Amniotic epithelial cell (primary cell): ENCODE measurements around the gene CCND2.
"Not testable (repeated sequence)": the region's sequence is repeated elsewhere in the genome, so short reads cannot be mapped to it uniquely, and the experiment has no call there.

Experiments used
- DNase-seq: peaks from one replicate; pipeline ENCODE4 v3.0.0-alpha.2; 2010; ENCODE audit warnings: low read depth

CCND2 gene

DNA sequence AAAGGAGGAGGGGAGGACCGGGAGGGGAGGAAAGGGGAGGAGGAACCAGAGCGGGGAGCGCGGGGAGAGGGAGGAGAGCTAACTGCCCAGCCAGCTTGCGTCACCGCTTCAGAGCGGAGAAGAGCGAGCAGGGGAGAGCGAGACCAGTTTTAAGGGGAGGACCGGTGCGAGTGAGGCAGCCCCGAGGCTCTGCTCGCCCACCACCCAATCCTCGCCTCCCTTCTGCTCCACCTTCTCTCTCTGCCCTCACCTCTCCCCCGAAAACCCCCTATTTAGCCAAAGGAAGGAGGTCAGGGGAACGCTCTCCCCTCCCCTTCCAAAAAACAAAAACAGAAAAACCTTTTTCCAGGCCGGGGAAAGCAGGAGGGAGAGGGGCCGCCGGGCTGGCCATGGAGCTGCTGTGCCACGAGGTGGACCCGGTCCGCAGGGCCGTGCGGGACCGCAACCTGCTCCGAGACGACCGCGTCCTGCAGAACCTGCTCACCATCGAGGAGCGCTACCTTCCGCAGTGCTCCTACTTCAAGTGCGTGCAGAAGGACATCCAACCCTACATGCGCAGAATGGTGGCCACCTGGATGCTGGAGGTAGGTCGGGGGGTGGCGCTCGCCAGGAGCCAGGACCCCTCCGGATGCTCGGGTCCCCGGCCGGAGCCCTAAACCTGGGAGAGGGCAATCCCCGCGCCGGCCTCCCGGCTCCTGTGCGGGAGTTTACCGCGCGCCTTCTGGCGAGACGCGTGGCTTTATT is at the start of gene CCND2:
Gene CCND2, plus strand, starts transcription at position 111 of the 744 bp plus-strand sequence. Its CDS starts 279 bp downstream, at position 390.
- peak; percentile 74 for DNase-seq

DNA sequence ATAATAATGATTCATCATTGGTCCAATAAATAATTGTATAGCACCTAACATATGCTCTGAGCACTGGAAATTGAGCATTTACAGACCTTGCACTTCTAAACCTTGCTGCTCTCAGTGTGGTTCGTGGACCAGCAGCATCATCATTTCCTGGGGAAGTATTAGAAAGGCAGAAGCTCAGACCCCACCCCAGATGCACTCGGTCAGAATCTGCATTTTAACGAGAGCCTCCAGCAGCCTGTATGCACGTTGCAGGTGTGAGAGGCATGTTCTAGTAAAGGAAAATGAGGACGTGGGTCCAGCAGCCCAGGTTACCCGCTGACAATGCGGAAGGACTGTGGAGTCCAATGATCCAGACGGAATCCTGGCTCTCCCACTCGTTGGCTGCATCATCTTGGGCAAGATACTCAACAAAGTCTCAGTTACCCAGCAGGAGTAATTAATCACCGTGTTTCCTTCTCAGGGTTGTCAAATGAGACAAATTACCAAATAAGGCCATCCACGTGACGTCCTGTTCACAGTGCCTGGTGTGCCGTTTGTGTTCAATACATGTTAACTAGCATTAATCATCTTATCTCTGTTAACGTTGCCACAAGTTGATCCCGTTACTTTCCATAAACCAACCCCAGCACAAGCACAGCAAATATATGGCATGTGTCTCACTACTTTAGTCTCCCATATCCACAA is 49.2 kb upstream of the CCND2 start:
- no peak for DNase-seq

DNA sequence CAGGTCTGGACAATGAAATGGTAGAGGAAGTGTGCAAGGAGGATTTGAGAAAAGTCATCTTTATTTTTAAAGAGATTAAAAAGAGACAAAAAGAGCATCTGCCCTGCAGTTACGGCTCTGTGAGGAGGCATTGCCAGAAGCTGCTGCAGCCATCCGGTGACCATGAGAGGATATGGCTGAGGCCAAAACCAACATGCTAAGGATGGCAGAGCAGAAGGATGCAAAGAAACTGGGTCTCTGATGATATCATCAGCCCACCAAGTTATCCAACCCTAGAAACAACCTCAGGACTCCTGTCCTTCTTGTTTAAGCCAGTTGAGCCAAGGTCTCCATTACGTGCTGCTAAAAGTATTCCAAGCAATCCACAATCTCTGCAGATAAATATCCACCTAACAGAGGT is 48.0 kb upstream of the CCND2 start:
- no peak for DNase-seq

DNA sequence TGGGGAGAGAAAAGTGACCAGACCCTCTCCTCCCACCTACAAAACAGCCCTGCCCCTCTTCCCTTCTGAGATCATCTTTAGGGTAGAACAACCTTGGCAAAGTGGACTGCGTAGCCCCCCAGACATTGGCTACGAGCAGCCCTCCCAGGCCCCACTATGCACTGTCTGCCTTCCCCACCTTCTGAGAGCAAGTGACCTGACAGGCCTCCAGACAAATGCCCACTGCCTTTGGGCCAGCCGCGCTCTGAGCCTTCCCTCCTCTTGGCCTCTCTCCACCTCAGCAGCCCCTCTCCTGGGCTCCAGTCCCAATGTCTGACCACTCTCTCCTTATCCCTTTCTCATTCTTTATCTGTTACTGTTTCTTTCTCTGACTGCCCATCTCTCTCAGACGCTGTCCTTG is 46.5 kb upstream of the CCND2 start:
- DNase-seq = no peak

DNA sequence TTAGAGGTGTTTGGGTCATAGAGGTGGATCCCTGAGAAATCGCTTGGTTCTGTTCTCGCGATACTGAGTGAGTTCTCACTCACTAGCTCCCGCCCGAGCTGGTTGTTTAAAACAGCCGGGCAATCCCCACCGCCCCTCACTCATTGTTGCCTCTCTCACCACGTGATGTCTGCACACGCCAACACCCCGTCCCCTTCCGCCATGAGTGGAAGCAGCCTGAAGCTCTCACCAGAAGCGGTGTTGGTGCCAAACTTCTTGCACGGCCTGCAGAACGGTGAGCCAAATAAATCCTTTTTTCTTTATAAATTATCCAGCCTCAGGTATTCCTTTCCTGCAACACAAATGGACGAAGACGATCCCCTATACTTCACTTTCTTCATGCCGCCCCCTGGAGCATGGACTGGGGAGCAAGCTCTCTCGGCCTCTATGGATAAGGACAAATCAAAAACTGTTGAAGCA is 45.4 kb upstream of the CCND2 start:
- no peak for DNase-seq

DNA sequence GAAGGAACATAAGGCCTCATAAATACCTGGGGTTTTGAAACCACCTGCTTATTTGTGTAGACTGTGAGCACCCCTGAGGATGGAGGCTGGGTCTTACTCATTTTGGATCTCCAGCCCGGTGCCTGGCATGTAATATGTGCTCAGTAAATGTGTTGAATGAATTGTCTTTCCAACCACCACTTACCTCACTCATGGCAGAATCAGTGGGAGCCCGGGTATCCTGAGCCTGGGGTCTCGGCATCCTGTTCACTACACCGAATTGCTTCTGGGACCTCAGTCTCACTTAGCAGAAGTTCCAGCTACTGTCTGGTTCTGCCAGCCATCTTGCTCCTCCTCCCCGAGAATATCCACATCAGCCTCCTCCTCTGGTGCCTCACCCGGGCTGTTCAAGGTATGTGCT is 43.0 kb upstream of the CCND2 start:
- no peak for DNase-seq

DNA sequence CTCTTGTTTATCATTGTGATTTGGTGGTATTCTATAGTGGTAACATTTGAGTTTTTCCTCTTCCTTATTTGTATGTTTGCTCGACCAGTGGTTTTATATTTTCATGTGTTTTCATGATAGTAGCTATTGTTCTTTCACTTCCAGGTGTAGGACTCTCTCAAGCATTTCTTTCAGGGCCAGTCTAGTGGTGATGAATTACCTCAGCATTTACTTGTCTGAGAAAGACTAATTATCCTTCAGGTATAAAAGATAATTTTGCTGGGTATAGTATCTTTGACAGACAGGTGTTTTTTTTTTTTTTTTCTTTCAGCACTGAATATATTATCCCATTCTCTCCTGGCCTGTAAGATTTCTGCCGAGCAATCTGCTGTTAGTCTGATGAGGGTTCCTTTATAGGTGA is 35.0 kb upstream of the CCND2 start:
- DNase-seq = no peak

DNA sequence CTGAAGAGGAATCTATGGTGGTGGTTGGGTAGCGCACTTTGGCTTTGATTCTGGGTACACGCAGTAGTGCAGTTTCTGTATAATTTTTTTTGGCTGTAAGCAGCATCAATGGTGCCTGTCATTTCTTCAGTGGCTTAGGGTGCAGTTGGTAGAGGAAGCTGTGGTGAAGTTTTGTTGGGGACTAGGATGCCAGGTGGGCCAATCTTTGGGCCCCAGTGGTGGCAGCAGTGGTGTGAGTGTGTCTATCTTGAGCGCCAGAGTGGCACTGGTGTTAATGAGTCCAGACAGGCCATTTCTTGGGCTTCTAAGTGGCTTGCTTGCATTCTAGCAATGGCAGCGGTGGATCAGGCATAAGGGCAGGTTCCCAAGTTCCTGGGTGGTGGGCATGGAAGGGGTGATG is 33.8 kb upstream of the CCND2 start:
- DNase-seq = no peak

DNA sequence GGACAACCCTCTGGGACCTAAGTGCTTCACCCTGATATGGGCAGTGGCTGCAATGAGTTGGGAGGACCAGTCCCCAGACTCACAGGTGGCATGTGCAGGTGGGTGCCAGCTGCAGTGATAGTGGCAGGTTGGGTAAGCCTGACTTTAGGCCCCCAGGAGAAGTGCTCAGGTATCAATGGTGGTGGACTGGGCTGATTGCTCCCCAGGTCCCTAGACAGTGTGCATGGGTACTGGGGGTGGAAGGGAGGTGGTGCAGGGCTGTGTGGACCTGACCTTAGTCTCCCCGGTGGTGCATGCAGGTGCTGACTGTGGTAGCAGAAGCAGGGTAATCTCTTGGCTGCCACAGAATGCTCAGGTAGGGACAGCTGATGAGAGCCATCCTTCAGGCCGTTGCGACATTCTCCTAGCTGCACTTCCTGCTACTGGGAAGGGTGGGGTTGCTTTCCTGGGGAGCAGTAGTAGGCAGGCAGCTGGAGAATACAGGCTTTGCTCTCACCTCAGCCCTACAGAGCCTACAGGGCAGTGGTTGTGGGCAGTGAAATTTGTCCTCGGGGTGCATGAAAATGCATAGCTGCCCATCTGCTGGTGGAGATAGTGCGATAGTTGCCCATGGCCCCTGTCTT is 33.3 kb upstream of the CCND2 start:
- no peak for DNase-seq

DNA sequence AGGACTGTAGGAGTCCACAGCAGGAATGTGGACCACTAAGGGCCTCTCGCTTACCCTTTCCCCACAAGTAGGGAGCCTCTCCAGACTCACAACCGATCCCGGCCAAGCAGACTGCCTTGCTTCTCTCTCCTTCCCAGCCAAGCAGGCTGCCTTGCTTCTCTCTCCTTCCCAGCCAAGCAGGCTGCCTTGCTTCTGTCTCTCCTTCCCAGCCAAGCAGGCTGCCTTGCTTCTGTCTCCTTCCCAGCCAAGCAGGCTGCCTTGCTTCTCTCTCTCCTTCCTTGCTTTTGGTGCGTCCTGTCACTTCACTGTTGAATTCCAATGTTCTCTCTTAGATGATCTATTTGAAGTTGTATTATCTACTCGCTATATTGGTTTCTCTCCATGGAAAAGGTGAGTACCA is 32.6 kb upstream of the CCND2 start:
- DNase-seq = no peak

DNA sequence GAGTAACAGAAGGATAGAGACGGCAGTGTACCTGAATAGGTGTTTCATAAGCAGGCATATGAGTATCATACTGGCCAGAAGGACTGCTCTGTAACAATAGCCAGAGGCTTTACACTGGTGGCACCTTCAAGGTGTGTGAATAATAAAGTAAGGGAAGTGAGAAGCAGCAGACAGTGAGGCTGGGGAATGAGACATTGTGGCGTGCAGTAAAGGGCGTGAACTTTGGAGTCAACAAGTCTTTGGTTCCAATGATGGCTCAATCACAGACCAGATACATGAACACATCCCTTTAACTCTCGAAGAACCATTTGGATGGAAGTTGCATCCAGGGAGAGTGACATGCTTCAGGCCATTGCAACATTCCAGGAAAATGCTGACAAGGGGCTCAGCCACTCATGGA is 32.0 kb upstream of the CCND2 start:
- no peak for DNase-seq

DNA sequence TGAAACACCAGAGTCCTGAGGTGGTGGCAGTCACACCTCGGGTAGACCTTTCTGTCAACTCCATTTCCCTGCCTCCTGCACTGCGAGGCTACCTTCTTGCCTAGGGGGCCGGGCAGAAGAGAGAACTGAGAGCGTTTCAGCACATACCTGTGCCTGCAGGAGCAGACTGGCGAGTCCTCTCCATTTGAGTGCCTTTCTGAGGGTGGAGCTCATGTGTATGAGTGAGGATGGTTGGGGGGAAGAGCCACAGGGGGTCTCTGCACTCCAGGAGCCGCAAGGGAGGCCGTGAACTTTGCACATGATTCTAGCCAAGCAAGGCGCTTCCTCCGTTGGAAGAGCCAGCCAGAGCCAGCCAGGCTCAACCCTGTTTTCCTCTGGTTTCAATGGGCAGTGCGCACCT is 31.0 kb upstream of the CCND2 start:
- DNase-seq = no peak

DNA sequence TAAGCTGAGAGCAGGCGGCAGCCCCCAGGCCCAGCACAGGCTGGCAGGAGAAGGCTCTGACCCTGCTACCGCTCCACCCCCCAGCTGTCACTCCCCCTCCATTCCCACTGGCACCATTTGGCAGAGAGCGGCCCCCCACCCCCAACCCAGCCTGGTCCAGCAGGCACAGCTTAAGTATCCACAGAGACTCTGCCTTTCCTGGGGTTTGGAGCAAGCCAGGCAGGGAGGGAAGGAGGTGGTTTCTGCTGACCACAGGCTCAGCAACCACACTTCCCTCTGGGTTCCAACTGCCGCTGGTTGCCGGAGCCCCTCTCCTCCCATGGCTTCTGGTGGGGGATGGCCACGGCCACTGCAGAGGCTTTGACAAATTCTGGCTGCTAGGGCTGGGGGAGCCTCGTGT is 30.5 kb upstream of the CCND2 start:
- no peak for DNase-seq

DNA sequence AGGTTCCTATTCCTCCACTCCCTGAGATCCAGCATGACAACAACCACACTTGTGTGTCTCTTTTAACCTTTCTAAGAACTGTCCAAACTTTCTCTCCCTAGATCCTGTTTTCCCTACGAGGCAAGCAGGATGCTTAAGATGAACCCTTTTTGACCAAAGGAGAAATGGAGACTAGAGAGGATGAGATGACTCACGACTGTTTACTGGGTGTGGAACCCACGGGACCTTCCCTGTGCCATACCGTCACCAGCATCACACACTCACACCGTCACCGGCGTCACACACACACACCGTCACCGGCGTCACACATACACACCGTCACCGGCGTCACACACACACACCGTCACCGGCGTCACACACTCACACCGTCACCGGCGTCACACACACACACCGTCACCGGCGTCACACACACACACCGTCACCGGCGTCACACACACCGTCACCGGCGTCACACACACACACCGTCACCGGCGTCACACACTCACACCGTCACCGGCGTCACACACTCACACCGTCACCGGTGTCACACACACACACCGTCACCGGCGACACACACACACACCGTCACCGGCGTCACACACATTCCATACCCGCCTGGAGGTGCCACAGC is 30.0 kb upstream of the CCND2 start:
- not testable (repeated sequence) for DNase-seq

DNA sequence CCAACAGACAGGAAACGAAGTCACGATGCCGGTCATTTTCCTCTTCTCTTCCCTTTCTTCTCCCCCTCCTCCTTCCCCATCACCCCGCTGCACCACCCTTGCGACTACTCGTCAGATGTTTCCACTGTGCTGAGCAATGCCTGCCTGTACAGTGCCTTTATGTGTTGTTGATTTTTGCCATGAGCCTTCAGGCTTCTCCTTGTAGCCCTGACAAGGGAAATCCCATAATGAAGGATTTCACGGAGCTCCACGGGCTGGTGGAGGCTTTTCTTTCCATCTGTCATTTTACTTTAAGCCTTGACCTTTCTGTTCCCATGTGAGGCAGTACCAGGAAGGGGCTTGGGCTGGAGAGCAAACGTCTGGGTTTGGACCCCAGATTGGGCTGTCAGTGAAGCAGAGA is 28.7 kb upstream of the CCND2 start:
- no peak for DNase-seq

DNA sequence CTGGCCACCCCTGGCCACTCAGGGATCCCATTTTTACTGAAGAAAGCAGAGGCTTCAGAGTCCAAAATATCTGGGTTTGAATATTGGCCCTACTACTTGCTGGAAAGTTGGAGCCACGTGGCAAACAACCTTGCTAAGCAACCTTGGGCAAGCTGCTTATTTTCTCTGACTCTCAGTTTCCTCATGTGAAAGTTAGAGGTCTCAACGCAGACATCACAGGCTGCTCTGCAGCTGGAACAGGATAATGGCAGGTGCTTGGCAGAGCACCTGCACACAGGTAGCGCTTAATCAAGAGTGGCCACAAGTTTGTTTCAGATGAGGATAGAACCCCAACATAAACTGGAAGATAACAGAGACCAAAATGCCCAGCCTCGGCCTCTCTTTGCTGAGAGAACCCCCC is 28.1 kb upstream of the CCND2 start:
- no peak for DNase-seq

DNA sequence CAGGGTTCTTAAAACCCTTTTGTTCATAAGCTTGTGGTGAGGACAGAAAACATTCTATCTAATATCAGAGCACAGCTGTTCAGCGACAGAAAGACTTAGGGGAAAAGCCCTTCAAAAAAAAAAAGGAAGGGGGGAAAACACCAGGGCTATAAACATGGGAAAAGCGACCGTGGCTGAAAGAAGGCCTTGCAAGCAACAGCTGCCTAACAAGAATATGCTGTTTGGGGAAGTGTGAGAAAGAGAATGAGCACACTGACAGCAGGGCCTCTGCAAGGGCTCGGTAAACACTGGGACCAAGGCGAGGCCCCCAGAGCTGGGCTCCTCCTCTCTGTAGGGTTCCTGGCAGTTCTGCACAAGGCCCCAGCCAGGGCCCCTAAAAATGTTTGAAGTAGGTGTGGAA is 27.4 kb upstream of the CCND2 start:
- DNase-seq = no peak

DNA sequence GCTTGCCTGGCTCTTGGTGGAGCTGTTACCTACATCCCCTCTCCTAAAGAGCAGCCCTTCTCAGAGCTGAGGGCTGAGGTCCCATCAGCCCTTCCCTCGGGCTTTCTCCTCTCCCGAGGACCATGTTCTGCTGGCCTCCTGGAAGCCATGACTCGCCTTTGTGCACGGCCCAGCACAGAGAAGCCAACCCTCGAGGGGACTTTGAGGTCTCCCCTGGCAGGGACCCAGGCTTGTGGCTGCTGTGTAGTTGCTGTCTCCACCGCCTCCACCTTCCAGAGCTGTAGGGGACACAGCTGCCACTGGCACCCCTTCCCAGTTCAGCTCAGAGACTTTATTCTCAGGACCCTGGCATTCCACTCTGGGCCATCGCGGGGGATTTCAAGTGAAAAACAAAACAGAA is 22.9 kb upstream of the CCND2 start:
- no peak for DNase-seq

DNA sequence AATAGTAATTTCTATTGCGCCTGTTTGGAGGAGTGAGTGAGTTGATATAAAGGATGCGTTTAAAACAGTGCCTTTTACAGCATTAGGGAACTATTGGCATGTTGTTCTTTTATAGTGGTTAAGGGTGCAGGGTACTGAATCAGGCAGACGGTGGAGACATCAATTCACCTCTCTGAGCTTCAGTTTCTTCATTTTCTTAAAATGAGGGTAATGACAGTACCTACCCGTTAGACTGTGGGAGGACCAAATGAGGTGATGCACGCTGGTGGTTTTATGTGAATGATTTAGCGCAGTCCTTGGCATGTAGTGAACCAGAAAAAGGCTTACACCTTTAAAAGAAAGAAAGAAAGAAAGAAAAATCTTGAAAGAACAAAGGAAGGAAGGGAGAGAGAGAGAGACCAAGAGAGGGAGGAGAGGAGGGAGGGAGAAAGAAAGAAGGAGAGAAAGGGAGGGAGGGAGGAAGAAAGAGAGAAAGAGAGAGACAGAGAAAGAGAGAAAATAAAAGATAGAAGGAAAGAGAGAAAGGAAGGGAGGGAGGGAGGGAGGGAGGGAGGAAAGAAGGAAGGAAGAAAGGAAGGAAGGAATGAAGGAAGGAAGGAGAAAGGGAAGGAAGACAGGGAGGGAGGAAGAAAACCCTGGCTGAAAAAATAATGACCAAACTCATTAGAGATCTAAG is 22.2 kb upstream of the CCND2 start:
- DNase-seq = no peak

DNA sequence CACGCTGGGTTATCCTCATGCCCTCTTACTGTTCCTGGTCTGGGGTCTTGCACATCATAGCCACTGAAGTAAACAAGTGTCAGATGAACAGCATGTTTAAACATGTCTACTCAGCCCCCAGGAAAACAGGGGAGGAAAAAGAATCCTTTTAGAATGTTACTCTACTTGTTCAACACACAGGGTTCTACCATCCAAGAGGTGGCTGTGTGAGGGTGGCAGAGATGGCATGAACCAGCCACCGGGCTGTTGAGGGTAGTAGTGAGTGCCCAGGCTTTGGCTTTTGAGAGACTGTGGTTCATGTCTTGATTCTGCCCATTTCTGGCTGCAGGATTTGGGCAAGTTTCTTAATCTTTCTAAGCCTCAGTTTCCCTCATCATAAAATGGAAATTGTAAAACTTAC is 21.6 kb upstream of the CCND2 start:
- DNase-seq = no peak

DNA sequence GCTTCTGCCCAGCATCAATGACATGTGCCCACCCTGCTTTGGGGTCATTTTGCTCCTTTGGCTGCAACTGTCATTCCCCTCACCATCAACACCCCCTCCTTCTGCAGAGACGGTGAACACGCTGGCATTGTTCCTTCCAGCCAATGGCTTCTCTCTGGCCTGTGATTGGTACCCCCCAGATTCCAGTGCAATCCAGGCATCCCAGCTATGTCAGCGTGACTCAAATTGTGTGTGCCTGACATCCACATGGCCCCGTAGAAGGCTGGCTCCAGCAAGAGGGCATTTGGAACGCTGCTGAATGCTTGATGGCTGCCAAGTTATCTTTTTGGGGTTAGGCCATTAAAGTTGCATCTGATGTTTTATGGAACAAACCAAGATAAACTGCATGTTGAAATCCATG is 21.0 kb upstream of the CCND2 start:
- no peak for DNase-seq

DNA sequence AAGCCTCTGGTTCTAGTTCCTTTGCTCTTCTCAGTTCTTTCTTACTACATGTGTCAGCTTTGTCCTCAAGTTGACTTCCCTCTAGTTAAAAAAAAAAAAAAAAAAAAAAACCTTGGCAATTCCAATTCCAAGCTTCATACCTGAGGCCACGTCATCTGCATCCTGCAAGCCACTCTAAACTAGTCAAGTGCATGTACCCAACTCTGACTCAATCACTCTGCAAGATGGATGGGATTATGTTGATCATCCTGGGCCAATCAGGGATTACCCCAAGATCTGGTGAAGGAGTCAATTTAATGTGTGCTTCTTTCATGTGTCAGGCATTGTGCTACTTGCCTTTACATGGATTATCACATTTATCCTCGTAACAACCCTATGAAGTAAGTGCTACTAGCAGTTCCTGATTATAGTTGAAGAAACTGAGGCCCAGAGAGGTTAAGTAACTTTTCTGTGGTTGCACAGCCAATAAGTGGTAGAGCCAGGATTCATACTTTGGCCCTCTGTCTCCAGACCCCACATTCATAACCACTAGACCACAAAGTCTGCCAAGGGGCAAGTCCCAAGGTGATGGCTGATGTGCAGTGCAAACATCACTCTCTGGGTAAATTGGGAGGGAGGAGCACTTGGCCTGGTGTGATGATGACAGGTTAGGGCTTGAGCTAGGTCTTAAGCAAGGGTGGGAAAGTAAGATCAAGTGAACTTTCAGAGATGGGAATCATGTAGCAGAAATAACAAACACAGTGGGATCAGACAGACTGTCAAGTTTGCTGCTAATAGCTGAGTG is 17.3 kb upstream of the CCND2 start:
- DNase-seq = no peak
